HEK293 (cell line): ENCODE data around the gene SRF.

Experiments
- CTCF ChIA-PET: fragments of 350-600 bp; formaldehyde crosslinking; extraction: SDS; loops from one replicate; lab custom pipeline; 2021; ENCODE audit warnings: antibody characterized with exemption; lab: Yijun Ruan, JAX
- POLR2A ChIA-PET: fragments of 300-600 bp; formaldehyde crosslinking; extraction: SDS; loops from one replicate; lab custom pipeline; 2020; ENCODE audit warnings: antibody characterized with exemption, inconsistent platforms; lab: Yijun Ruan, JAX
- H3K27ac ChIP-seq: fragments of 200-500 bp; sonication (Bioruptor generic); 2 replicates; pipeline ENCODE4 v1.5.1; 2014; ENCODE audit warnings: low read depth, low read length, control low read depth, inconsistent platforms; ENCODE audit errors: extremely low read depth
- H3K36me3 ChIP-seq, 2 experiments: fragments of 200-500 bp in 1 of 2; sonication (Bioruptor generic) in 1 of 2; 1 replicate in 1 of 2; 2 replicates in 1 of 2; pipeline ENCODE4 v1.5.1; 2014 to 2017; ENCODE audit warnings: inconsistent platforms in 2 of 2, low read length in 2 of 2; ENCODE audit not compliant: control insufficient read depth in 2 of 2, insufficient read depth in 1 of 2
- H3K4me1 ChIP-seq: fragments of 200-500 bp; sonication (Bioruptor generic); 2 replicates; pipeline ENCODE4 v1.5.1; 2014; ENCODE audit warnings: mild to moderate bottlenecking, low read length, inconsistent platforms; ENCODE audit not compliant: control insufficient read depth, insufficient read depth
- H3K4me3 ChIP-seq: 2 replicates; pipeline ENCODE4 v1.5.1; 2011; ENCODE audit warnings: low read depth, mild to moderate bottlenecking, control low read depth, low read length, moderate library complexity
- H3K9me3 ChIP-seq: fragments of 200-500 bp; sonication (Bioruptor generic); 2 replicates; pipeline ENCODE4 v1.5.1; 2014; ENCODE audit warnings: low read depth, low read length, inconsistent platforms; ENCODE audit not compliant: control insufficient read depth, insufficient read depth
- GLI4 ChIP-seq: fragments of 450-650 bp; formaldehyde crosslinking; IDR thresholded peaks from 2 replicates; pipeline ENCODE4 v1.5.1; 2016; ENCODE audit warnings: missing biosample characterization, missing genetic modification characterization
- KLF7 ChIP-seq: fragments of 450-650 bp; formaldehyde crosslinking; IDR thresholded peaks from 2 replicates; pipeline ENCODE4 v1.5.1; 2016; ENCODE audit warnings: missing biosample characterization, missing genetic modification characterization, borderline replicate concordance
- ZNF121 ChIP-seq: fragments of 450-650 bp; formaldehyde crosslinking; IDR thresholded peaks from 2 replicates; pipeline ENCODE4 v1.5.1; 2016; ENCODE audit warnings: missing biosample characterization, missing genetic modification characterization
- ZNF146 ChIP-seq: fragments of 450-650 bp; formaldehyde crosslinking; IDR thresholded peaks from 2 replicates; pipeline ENCODE4 v1.5.1; 2016; ENCODE audit warnings: missing biosample characterization, missing genetic modification characterization
- ZNF274 ChIP-seq, 2 experiments: fragments of 200-500 bp in 1 of 2; fragments of 450-650 bp in 1 of 2; sonication (Bioruptor generic) in 1 of 2; formaldehyde crosslinking in 1 of 2; IDR thresholded peaks; 2 replicates each; pipeline versions ENCODE4 v1.5.1 to v1.6.1; 2014 to 2016; ENCODE audit warnings: borderline replicate concordance in 1 of 2, inconsistent platforms in 1 of 2, low read length in 1 of 2, missing biosample characterization in 1 of 2, missing genetic modification characterization in 1 of 2
- ZNF354C ChIP-seq: fragments of 450-650 bp; formaldehyde crosslinking; IDR thresholded peaks from 2 replicates; pipeline ENCODE4 v1.5.1; 2016; ENCODE audit warnings: missing biosample characterization, missing genetic modification characterization, low read depth, borderline replicate concordance
- ZNF423 ChIP-seq: fragments of 450-650 bp; formaldehyde crosslinking; IDR thresholded peaks from 2 replicates; pipeline ENCODE4 v1.5.1; 2016; ENCODE audit warnings: missing biosample characterization, missing genetic modification characterization
- ZNF473 ChIP-seq: fragments of 450-650 bp; formaldehyde crosslinking; IDR thresholded peaks from 2 replicates; pipeline ENCODE4 v1.5.1; 2017; ENCODE audit warnings: missing biosample characterization, missing genetic modification characterization
- ZNF548 ChIP-seq: fragments of 450-650 bp; formaldehyde crosslinking; IDR thresholded peaks from 2 replicates; pipeline ENCODE4 v1.5.1; 2016; ENCODE audit warnings: missing biosample characterization, missing genetic modification characterization
- ZNF585B ChIP-seq: fragments of 450-650 bp; formaldehyde crosslinking; IDR thresholded peaks from 2 replicates; pipeline ENCODE4 v1.5.1; 2016; ENCODE audit warnings: missing biosample characterization, missing genetic modification characterization
- ZNF654 ChIP-seq: fragments of 450-650 bp; formaldehyde crosslinking; IDR thresholded peaks from 2 replicates; pipeline ENCODE4 v1.5.1; 2016; ENCODE audit warnings: low read depth, missing biosample characterization, missing genetic modification characterization
- ZNF707 ChIP-seq: fragments of 450-650 bp; formaldehyde crosslinking; IDR thresholded peaks from 2 replicates; pipeline ENCODE4 v1.5.1; 2016; ENCODE audit warnings: missing biosample characterization, missing genetic modification characterization
- TF ChIP-seq, protein P1 (sequence below): fragments of 450-650 bp; formaldehyde crosslinking; IDR thresholded peaks from 2 replicates; pipeline ENCODE4 v1.5.1; 2016; ENCODE audit warnings: missing biosample characterization, missing genetic modification characterization
- TF ChIP-seq, protein P2 (sequence below): fragments of 450-650 bp; formaldehyde crosslinking; IDR thresholded peaks from 2 replicates; pipeline ENCODE4 v1.5.1; 2016; ENCODE audit warnings: missing biosample characterization, missing genetic modification characterization
- TF ChIP-seq, protein P3 (sequence below): fragments of 450-650 bp; formaldehyde crosslinking; IDR thresholded peaks from 2 replicates; pipeline ENCODE4 v1.5.1; 2016; ENCODE audit warnings: missing biosample characterization, missing genetic modification characterization
- TF ChIP-seq, protein P4 (sequence below): fragments of 450-650 bp; formaldehyde crosslinking; IDR thresholded peaks from 2 replicates; pipeline ENCODE4; 2016; ENCODE audit warnings: missing biosample characterization, missing genetic modification characterization
- TF ChIP-seq, protein P5 (sequence below): fragments of 450-650 bp; formaldehyde crosslinking; IDR thresholded peaks from 2 replicates; pipeline ENCODE4 v1.5.1; 2016; ENCODE audit warnings: missing biosample characterization, missing genetic modification characterization
- TF ChIP-seq, protein P6 (sequence below): fragments of 450-650 bp; formaldehyde crosslinking; IDR thresholded peaks from 2 replicates; pipeline ENCODE4 v1.5.1; 2016; ENCODE audit warnings: missing biosample characterization, missing genetic modification characterization
- TF ChIP-seq, protein P7 (sequence below): fragments of 450-650 bp; formaldehyde crosslinking; IDR thresholded peaks from 2 replicates; pipeline ENCODE4 v1.5.1; 2016; ENCODE audit warnings: missing biosample characterization, missing genetic modification characterization, low read depth

The SRF gene

DNA sequence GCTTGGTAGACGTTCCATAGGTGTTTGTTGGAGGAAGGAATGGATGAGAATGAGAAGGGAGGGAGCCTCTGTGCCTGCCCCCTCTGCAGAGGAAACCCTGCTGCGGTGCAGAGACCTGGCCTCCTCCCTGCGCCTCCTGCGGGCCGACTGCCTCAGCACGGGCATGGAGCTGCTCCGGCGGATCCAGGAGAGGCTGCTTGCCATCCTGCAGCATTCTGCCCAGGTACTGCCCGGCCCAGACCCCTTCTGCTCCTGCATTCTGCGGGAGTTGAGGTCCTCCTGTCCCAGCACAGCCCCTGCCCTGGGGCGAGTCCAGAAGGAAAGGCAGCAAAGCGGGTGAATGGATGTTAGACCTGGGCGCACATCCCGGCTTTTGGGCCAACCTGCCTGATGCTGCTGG lies 52.1 kb downstream of the SRF start (continued):
- TF ChIP-seq, protein P1, sequence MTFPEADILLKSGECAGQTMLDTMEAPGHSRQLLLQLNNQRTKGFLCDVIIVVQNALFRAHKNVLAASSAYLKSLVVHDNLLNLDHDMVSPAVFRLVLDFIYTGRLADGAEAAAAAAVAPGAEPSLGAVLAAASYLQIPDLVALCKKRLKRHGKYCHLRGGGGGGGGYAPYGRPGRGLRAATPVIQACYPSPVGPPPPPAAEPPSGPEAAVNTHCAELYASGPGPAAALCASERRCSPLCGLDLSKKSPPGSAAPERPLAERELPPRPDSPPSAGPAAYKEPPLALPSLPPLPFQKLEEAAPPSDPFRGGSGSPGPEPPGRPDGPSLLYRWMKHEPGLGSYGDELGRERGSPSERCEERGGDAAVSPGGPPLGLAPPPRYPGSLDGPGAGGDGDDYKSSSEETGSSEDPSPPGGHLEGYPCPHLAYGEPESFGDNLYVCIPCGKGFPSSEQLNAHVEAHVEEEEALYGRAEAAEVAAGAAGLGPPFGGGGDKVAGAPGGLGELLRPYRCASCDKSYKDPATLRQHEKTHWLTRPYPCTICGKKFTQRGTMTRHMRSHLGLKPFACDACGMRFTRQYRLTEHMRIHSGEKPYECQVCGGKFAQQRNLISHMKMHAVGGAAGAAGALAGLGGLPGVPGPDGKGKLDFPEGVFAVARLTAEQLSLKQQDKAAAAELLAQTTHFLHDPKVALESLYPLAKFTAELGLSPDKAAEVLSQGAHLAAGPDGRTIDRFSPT (tag by site-specific recombination) = no peak
- no peak for TF ChIP-seq GLI4 (tag by site-specific recombination)
- TF ChIP-seq, protein P2, sequence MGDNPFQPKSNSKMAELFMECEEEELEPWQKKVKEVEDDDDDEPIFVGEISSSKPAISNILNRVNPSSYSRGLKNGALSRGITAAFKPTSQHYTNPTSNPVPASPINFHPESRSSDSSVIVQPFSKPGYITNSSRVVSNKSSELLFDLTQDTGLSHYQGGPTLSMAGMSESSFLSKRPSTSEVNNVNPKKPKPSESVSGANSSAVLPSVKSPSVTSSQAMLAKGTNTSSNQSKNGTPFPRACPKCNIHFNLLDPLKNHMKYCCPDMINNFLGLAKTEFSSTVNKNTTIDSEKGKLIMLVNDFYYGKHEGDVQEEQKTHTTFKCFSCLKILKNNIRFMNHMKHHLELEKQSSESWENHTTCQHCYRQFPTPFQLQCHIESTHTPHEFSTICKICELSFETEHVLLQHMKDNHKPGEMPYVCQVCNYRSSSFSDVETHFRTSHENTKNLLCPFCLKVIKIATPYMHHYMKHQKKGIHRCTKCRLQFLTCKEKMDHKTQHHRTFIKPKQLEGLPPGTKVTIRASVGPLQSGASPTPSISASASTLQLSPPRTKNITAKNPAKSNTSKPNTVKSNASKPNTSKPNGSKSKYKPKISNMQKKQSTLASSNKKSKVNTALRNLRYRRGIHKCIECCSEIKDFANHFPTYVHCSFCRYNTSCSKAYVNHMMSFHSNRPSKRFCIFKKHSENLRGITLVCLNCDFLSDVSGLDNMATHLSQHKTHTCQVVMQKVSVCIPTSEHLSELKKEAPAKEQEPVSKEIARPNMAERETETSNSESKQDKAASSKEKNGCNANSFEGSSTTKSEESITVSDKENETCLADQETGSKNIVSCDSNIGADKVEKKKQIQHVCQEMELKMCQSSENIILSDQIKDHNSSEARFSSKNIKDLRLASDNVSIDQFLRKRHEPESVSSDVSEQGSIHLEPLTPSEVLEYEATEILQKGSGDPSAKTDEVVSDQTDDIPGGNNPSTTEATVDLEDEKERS = no peak
- TF ChIP-seq, protein P3, sequence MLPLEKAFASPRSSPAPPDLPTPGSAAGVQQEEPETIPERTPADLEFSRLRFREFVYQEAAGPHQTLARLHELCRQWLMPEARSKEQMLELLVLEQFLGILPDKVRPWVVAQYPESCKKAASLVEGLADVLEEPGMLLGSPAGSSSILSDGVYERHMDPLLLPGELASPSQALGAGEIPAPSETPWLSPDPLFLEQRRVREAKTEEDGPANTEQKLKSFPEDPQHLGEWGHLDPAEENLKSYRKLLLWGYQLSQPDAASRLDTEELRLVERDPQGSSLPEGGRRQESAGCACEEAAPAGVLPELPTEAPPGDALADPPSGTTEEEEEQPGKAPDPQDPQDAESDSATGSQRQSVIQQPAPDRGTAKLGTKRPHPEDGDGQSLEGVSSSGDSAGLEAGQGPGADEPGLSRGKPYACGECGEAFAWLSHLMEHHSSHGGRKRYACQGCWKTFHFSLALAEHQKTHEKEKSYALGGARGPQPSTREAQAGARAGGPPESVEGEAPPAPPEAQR = no peak
- TF ChIP-seq, protein P4, sequence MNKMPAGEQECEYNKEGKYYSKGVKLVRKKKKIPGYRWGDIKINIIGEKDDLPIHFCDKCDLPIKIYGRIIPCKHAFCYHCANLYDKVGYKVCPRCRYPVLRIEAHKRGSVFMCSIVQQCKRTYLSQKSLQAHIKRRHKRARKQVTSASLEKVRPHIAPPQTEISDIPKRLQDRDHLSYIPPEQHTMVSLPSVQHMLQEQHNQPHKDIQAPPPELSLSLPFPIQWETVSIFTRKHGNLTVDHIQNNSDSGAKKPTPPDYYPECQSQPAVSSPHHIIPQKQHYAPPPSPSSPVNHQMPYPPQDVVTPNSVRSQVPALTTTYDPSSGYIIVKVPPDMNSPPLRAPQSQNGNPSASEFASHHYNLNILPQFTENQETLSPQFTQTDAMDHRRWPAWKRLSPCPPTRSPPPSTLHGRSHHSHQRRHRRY (tag by site-specific recombination) = no peak
- TF ChIP-seq ZNF654 (tag by site-specific recombination) = no peak
- TF ChIP-seq ZNF548 (tag by site-specific recombination) = no peak
- TF ChIP-seq, protein P5, sequence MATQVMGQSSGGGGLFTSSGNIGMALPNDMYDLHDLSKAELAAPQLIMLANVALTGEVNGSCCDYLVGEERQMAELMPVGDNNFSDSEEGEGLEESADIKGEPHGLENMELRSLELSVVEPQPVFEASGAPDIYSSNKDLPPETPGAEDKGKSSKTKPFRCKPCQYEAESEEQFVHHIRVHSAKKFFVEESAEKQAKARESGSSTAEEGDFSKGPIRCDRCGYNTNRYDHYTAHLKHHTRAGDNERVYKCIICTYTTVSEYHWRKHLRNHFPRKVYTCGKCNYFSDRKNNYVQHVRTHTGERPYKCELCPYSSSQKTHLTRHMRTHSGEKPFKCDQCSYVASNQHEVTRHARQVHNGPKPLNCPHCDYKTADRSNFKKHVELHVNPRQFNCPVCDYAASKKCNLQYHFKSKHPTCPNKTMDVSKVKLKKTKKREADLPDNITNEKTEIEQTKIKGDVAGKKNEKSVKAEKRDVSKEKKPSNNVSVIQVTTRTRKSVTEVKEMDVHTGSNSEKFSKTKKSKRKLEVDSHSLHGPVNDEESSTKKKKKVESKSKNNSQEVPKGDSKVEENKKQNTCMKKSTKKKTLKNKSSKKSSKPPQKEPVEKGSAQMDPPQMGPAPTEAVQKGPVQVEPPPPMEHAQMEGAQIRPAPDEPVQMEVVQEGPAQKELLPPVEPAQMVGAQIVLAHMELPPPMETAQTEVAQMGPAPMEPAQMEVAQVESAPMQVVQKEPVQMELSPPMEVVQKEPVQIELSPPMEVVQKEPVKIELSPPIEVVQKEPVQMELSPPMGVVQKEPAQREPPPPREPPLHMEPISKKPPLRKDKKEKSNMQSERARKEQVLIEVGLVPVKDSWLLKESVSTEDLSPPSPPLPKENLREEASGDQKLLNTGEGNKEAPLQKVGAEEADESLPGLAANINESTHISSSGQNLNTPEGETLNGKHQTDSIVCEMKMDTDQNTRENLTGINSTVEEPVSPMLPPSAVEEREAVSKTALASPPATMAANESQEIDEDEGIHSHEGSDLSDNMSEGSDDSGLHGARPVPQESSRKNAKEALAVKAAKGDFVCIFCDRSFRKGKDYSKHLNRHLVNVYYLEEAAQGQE (tag by site-specific recombination) = no peak

DNA sequence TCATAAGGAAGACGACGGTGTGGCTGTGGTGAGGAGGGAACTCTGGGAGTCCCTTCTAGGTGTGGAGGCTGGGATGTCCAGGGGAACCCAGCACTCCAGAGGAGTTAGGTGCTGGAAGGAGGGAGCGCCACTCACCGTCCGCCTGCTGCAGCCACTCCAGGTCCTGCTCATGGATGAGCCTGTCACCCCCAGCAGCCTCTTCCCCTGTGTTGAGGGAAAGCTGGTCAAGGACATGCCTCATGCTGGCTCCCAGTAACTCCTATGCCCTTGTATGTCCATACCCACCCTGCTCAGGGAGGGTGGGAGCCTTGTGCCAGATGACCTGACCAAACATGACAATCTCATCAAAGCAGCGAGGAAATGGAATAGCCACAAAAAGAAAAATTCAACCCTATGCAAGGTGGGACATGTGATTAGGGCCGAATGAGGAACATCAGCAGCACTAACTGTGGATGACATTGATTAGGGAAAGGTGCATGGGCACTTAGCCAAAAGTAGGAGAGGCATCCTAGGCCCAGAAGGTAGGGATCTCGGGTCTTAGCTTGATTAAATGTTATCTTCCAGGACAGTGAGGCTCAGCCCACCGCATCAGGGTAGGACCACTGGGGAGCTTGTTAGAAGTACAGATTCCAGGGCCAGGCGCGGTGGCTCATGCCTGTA lies 55.3 kb downstream of the SRF start:
- Histone ChIP-seq H3K4me3 (no peak overlapping the region), H3K9me3 (no peaks in the 10 kb centered on the region), H3K36me3 (peaks cover 6 to 29% of the 10 kb centered on the region in 2 experiments; a peak in 2 of 3 replicates), H3K27ac (no peak overlapping the region), H3K4me1 (no peaks in the 10 kb centered on the region; the same call in 1 of the 2 replicates)
- CTCF ChIA-PET = no interaction called here
- POLR2A ChIA-PET = interaction anchor here (0.7 to 1.8 kb wide), 3 partner anchors 12 to 251 kb away, joined by 3 to 9 read pairs (median 6); partner anchors contain the start of genes CUL9 and TJAP1
- no peak for TF ChIP-seq ZNF473 (tag by site-specific recombination)
- TF ChIP-seq, protein P6, sequence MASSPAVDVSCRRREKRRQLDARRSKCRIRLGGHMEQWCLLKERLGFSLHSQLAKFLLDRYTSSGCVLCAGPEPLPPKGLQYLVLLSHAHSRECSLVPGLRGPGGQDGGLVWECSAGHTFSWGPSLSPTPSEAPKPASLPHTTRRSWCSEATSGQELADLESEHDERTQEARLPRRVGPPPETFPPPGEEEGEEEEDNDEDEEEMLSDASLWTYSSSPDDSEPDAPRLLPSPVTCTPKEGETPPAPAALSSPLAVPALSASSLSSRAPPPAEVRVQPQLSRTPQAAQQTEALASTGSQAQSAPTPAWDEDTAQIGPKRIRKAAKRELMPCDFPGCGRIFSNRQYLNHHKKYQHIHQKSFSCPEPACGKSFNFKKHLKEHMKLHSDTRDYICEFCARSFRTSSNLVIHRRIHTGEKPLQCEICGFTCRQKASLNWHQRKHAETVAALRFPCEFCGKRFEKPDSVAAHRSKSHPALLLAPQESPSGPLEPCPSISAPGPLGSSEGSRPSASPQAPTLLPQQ (tag by site-specific recombination) = no peak
- TF ChIP-seq ZNF585B (tag by site-specific recombination) = no peak
- TF ChIP-seq KLF7 (tag by site-specific recombination) = no peak
- TF ChIP-seq, protein P7, sequence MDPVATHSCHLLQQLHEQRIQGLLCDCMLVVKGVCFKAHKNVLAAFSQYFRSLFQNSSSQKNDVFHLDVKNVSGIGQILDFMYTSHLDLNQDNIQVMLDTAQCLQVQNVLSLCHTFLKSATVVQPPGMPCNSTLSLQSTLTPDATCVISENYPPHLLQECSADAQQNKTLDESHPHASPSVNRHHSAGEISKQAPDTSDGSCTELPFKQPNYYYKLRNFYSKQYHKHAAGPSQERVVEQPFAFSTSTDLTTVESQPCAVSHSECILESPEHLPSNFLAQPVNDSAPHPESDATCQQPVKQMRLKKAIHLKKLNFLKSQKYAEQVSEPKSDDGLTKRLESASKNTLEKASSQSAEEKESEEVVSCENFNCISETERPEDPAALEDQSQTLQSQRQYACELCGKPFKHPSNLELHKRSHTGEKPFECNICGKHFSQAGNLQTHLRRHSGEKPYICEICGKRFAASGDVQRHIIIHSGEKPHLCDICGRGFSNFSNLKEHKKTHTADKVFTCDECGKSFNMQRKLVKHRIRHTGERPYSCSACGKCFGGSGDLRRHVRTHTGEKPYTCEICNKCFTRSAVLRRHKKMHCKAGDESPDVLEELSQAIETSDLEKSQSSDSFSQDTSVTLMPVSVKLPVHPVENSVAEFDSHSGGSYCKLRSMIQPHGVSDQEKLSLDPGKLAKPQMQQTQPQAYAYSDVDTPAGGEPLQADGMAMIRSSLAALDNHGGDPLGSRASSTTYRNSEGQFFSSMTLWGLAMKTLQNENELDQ = no peak
- no peak for TF ChIP-seq ZNF146 (tag by site-specific recombination)
- TF ChIP-seq ZNF354C (tag by site-specific recombination) = no peak
- no peak for TF ChIP-seq ZNF423
- no peak for TF ChIP-seq ZNF707 (tag by site-specific recombination)
- no peak for TF ChIP-seq ZNF121
- no peak for TF ChIP-seq ZNF274 (IDR thresholded peaks at IDR 0.05; ENCODE audit: low read length)
- no peak for TF ChIP-seq ZNF274 (tag by site-specific recombination; IDR thresholded peaks at IDR 0.05; ENCODE audit: borderline replicate concordance)
